ENCODE data around the gene KCNIP4.

GRCh38 chr4:21769404-21770147 is 179.0 kb downstream of the KCNIP4 start:
- TF ChIP-seq FOXJ3 (CRISPR knock-in tag; IDR thresholded peaks at IDR 0.05) (no peak), HDAC1 (IDR thresholded peaks at IDR 0.05) (no peak), TEAD2 (tag; IDR thresholded peaks at IDR 0.05) (no peak), GTF2F1 (IDR thresholded peaks at IDR 0.05; ENCODE audit: low read depth, low read length) (no peak), ZBTB7A (IDR thresholded peaks at IDR 0.05; ENCODE audit: borderline replicate concordance, control insufficient read depth, low read depth, low read length) (no peak), CTCF (IDR thresholded peaks at IDR 0.05 in 2 of 3, conservative IDR thresholded peaks at IDR 0.05 in 1 of 3; ENCODE audit: insufficient read depth in 2 of 3, low read depth in 1 of 3, low read length in 3 of 3) (no peak), NCOR1 (IDR thresholded peaks at IDR 0.05) (no peak), SETDB1 (IDR thresholded peaks at IDR 0.05; ENCODE audit: low read length) (no peak)
- TF ChIP-seq, protein P1, sequence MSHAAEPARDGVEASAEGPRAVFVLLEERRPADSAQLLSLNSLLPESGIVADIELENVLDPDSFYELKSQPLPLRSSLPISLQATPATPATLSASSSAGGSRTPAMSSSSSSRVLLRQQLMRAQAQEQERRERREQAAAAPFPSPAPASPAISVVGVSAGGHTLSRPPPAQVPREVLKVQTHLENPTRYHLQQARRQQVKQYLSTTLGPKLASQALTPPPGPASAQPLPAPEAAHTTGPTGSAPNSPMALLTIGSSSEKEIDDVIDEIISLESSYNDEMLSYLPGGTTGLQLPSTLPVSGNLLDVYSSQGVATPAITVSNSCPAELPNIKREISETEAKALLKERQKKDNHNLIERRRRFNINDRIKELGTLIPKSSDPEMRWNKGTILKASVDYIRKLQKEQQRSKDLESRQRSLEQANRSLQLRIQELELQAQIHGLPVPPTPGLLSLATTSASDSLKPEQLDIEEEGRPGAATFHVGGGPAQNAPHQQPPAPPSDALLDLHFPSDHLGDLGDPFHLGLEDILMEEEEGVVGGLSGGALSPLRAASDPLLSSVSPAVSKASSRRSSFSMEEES (CRISPR knock-in tag; IDR thresholded peaks at IDR 0.05) = no peak
- TF ChIP-seq, protein P2, sequence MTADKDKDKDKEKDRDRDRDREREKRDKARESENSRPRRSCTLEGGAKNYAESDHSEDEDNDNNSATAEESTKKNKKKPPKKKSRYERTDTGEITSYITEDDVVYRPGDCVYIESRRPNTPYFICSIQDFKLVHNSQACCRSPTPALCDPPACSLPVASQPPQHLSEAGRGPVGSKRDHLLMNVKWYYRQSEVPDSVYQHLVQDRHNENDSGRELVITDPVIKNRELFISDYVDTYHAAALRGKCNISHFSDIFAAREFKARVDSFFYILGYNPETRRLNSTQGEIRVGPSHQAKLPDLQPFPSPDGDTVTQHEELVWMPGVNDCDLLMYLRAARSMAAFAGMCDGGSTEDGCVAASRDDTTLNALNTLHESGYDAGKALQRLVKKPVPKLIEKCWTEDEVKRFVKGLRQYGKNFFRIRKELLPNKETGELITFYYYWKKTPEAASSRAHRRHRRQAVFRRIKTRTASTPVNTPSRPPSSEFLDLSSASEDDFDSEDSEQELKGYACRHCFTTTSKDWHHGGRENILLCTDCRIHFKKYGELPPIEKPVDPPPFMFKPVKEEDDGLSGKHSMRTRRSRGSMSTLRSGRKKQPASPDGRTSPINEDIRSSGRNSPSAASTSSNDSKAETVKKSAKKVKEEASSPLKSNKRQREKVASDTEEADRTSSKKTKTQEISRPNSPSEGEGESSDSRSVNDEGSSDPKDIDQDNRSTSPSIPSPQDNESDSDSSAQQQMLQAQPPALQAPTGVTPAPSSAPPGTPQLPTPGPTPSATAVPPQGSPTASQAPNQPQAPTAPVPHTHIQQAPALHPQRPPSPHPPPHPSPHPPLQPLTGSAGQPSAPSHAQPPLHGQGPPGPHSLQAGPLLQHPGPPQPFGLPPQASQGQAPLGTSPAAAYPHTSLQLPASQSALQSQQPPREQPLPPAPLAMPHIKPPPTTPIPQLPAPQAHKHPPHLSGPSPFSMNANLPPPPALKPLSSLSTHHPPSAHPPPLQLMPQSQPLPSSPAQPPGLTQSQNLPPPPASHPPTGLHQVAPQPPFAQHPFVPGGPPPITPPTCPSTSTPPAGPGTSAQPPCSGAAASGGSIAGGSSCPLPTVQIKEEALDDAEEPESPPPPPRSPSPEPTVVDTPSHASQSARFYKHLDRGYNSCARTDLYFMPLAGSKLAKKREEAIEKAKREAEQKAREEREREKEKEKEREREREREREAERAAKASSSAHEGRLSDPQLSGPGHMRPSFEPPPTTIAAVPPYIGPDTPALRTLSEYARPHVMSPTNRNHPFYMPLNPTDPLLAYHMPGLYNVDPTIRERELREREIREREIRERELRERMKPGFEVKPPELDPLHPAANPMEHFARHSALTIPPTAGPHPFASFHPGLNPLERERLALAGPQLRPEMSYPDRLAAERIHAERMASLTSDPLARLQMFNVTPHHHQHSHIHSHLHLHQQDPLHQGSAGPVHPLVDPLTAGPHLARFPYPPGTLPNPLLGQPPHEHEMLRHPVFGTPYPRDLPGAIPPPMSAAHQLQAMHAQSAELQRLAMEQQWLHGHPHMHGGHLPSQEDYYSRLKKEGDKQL (CRISPR knock-in tag; IDR thresholded peaks at IDR 0.05; ENCODE audit: borderline replicate concordance) = no peak
